ENCODE results near the gene APOF.
"Not testable (repeated sequence)": the region's sequence is repeated elsewhere in the genome, so short reads cannot be mapped to it uniquely, and the experiment has no call there.

Gene APOF

GRCh38 chr12:56332512-56333196, 30.0 kb downstream of the APOF start:
- no peak for DNase-seq (ENCODE audit: low read depth)

GRCh38 chr12:56330936-56331490, 31.6 kb downstream of the APOF start:
- DNase-seq (ENCODE audit: low read depth) = no peak

GRCh38 chr12:56326533-56326932, 36.1 kb downstream of the APOF start:
- DNase-seq (ENCODE audit: low read depth) = no peak

GRCh38 chr12:56326126-56326525, 36.5 kb downstream of the APOF start:
- DNase-seq (ENCODE audit: low read depth) = no peak

GRCh38 chr12:56324206-56324605, 38.5 kb downstream of the APOF start:
- DNase-seq (ENCODE audit: low read depth) = no peak

GRCh38 chr12:56321610-56322009, 41.0 kb downstream of the APOF start:
- DNase-seq (ENCODE audit: low read depth) = not testable (repeated sequence)

GRCh38 chr12:56321027-56321426, 41.6 kb downstream of the APOF start:
- peak; percentile 38 for DNase-seq (ENCODE audit: low read depth)

- no peak for DNase-seq (ENCODE audit: low read depth)
Measured at GRCh38 chr12:56317675-56318074, 45.0 kb downstream of the APOF start.

GRCh38 chr12:56315622-56316473, 46.8 kb downstream of the APOF start, which contains the start of gene CNPY2:
Gene CNPY2 (minus strand): TSS chr12:56315988. CDS start chr12:56315217, 771 bp downstream.
- peak; percentile 99 for DNase-seq (ENCODE audit: low read depth)

- DNase-seq (ENCODE audit: low read depth) = peak; percentile 18
Measured at GRCh38 chr12:56315249-56315621, 47.4 kb downstream of the APOF start.

GRCh38 chr12:56311003-56311402, 51.7 kb downstream of the APOF start:
- no peak for DNase-seq (ENCODE audit: low read depth)
